ENCODE measurements around the gene UBQLN3. TPM values are rescaled to one million over a fixed set of nuclear protein-coding genes. Genes with fewer than 3 reads are reported as not detected.

UBQLN3 gene
- total RNA-seq, 2 donors from 2014 or later = 2.8 to 13.5 TPM

DNA sequence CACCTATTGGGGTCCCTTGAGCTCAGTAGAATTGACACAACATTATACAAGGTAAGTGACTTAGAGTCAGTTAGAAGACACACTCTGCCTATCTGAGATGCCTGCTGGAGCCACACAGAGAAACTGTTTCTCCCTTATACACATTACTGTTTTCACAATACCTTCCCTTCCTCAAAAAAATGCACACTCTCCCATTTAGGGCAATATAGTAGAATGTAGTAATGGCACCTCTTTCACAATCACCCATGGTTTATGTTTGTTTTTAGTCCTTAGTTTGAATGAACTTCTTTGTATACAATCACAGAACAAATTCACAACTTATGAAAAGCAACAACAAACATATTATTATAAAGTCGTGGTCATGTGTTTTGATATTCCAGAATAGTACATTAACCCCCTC lies 24.3 kb upstream of the UBQLN3 start:
- Histone ChIP-seq H3K4me3 (no peak overlapping the region), H3K36me3 (no peaks in the 10 kb centered on the region), H3K4me1 (replicated peaks) (no peaks in the 10 kb centered on the region), H3K27ac (no peak overlapping the region), H3K9me3 (no peaks in the 10 kb centered on the region), H3K27me3 (replicated peaks; ENCODE audit: insufficient read depth) (no peaks in the 10 kb centered on the region)
- WGBS = 65% methylated on average over 1 of the region's 1 CpG
- intact Hi-C loops (cut with DNase I) = no loop called here
- DNase-seq (ENCODE audit: low spot score) = no peak
- TF ChIP-seq POLR2A (IDR thresholded peaks at IDR 0.05) (no peak), CTCF (IDR thresholded peaks at IDR 0.05) (no peak), POLR2AphosphoS5 (IDR thresholded peaks at IDR 0.05) (no peak)

DNA sequence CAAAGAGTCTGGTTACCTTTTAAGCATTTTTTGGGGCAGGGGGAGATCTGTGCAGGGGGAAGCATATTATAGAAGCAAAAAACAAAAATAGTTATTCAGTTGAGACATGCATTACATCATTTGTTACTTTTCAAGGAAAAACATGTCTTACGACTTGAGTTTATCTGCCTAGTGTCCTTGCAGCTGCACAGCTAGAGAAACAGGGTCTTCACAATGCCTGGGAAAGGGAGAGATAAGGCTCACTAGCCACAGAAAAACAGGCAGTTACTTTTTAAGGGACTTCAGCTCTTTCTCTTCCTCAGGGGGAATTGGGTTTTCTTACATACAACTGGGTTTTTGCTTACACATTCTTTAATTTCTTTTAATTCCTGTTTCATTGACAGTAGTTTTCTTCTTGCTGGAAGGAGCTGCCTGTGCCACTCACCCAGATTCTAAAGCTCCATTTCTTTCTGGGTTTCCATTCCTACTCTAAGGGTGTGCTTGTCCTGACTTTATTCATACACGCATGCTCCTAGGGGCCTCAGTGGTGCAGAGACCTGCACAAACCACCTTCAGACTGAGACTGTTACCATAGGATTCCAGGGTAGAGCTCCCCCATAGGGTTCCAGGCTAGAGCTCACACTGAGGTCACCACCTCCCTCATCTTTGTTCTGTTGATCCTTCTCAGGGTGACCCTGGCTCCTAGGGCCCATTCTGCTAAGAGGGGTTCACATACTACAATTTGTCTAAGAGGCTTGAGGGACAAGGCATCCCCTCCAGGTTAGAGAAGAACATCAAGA lies 21.5 kb upstream of the UBQLN3 start:
- Histone ChIP-seq H3K36me3 (no peaks in the 10 kb centered on the region), H3K9me3 (no peaks in the 10 kb centered on the region), H3K27me3 (replicated peaks; ENCODE audit: insufficient read depth) (no peaks in the 10 kb centered on the region), H3K4me1 (replicated peaks) (no peaks in the 10 kb centered on the region), H3K27ac (no peak overlapping the region), H3K4me3 (no peak overlapping the region)
- TF ChIP-seq POLR2A (IDR thresholded peaks at IDR 0.05) = no peak
- WGBS = 68% methylated on average over 2 of the region's 2 CpGs
- intact Hi-C loops (cut with DNase I) = no loop called here
- no peak for DNase-seq (ENCODE audit: low spot score)

DNA sequence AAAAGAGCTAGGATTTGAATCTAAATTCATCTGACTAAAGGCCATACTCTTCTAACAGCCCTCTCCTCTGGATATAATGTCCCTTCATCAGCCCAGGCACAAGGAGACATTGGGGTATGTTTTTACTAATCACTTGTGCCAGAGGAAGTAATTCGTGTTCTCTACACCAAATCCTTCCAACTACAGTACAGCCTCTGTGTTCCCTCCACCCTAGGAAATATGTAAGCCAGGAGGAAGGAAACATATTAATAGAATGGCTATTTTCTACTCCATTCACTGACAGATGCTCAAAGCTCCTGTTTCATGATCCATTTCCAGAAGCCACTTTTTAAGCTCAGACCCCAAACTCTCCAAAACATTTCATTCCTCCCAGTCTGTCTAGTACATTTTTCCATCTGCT lies 18.7 kb upstream of the UBQLN3 start:
- Histone ChIP-seq H3K4me3 (no peak overlapping the region), H3K9me3 (no peaks in the 10 kb centered on the region), H3K4me1 (replicated peaks) (no peaks in the 10 kb centered on the region), H3K27ac (no peak overlapping the region), H3K36me3 (no peaks in the 10 kb centered on the region), H3K27me3 (replicated peaks; ENCODE audit: insufficient read depth) (no peaks in the 10 kb centered on the region)
- DNase-seq (ENCODE audit: low spot score) = no peak
- whole genome bisulfite sequencing = 52% methylated on average over 1 of the region's 1 CpG
- intact Hi-C loops (cut with DNase I) = no loop called here
- TF ChIP-seq POLR2A (IDR thresholded peaks at IDR 0.05) (no peak), CTCF (IDR thresholded peaks at IDR 0.05) (no peak), POLR2AphosphoS5 (IDR thresholded peaks at IDR 0.05) (no peak)

- intact Hi-C loops (cut with DNase I) = no loop called here
- 92% methylated on average over 5 of the region's 5 CpGs for WGBS
- Histone ChIP-seq H3K27ac (no peak overlapping the region), H3K36me3 (no peaks in the 10 kb centered on the region), H3K27me3 (replicated peaks; ENCODE audit: insufficient read depth) (no peaks in the 10 kb centered on the region), H3K4me3 (no peak overlapping the region), H3K9me3 (no peaks in the 10 kb centered on the region), H3K4me1 (replicated peaks) (no peaks in the 10 kb centered on the region)
- no peak for DNase-seq (ENCODE audit: low spot score)
- TF ChIP-seq CTCF (IDR thresholded peaks at IDR 0.05) = no peak
- no peak for TF ChIP-seq POLR2AphosphoS5 (IDR thresholded peaks at IDR 0.05)
- TF ChIP-seq POLR2A (IDR thresholded peaks at IDR 0.05) = no peak
These were observed 18.0 kb upstream of the UBQLN3 start for GRCh38 chr11:5527716-5528115.

DNA sequence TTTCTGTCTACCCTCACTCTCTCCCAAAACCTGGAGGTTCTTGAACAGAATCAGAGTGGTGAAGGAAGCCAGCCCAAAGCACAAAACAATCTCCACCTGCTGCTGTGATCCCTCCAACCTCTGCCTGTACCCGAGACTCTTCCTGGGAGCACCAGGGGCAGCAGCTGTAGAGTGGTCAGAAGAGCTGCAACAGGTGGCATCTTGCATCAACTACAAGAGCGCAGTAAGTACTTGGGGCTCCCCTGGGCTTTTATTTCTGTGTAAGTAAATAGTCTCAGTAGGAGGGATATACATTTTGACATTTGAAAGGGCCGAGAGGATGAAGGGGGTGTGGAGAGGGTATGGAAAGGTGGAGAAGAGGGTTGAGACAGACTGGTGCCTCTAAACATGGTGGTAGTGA lies 15.0 kb upstream of the UBQLN3 start:
- H3K4me1 ChIP-seq (replicated peaks) = no peaks in the 10 kb centered on the region
- DNase-seq (ENCODE audit: low spot score) = no peak
- TF ChIP-seq CTCF (IDR thresholded peaks at IDR 0.05) (no peak), POLR2AphosphoS5 (IDR thresholded peaks at IDR 0.05) (no peak)
- no peaks in the 10 kb centered on the region for H3K27me3 ChIP-seq (replicated peaks; ENCODE audit: insufficient read depth)
- no peaks in the 10 kb centered on the region for H3K9me3 ChIP-seq
- intact Hi-C loops (cut with DNase I) = no loop called here
- H3K4me3 ChIP-seq = no peak overlapping the region
- H3K27ac ChIP-seq = no peak overlapping the region
- H3K36me3 ChIP-seq = no peaks in the 10 kb centered on the region
- 68% methylated on average over 3 of the region's 3 CpGs for WGBS

Data from prostate gland (tissue), 2 donors.